Ascending aorta (tissue), 2 donors: ENCODE results near the gene KATNAL1. TPM values are rescaled to one million over a fixed set of nuclear protein-coding genes. Genes with fewer than 3 reads are reported as not detected.

Experiments used
- DNase-seq, 2 donors: peaks; one replicate each; pipeline ENCODE4 v3.0.0-alpha.2; 2019; ENCODE audit warnings: low spot score in 2 of 2
- H3K27ac ChIP-seq, 2 donors: fragments of 200-600 bp; sonication (generic); one replicate each; pipeline ENCODE4 v1.5.1; 2016 to 2017; ENCODE audit warnings: mild to moderate bottlenecking in 1 of 2
- H3K27me3 ChIP-seq: fragments of 200-600 bp; sonication (generic); one replicate; pipeline ENCODE4 v1.5.1; 2017
- H3K36me3 ChIP-seq, 2 donors: fragments of 200-600 bp; sonication (generic); one replicate each; pipeline ENCODE4 v1.5.1; 2016
- H3K4me1 ChIP-seq, 2 donors: fragments of 200-600 bp; sonication (generic); one replicate each; pipeline ENCODE4 v1.5.1; 2016 to 2017; ENCODE audit warnings: mild to moderate bottlenecking in 1 of 2
- H3K4me3 ChIP-seq, 2 donors: fragments of 200-600 bp; sonication (generic); one replicate each; pipeline ENCODE4 v1.5.1; 2016 to 2017; ENCODE audit warnings: mild to moderate bottlenecking in 1 of 2
- H3K9me3 ChIP-seq, 2 donors: fragments of 200-600 bp; sonication (generic); one replicate each; pipeline ENCODE4 v1.5.1; 2016
- CTCF ChIP-seq, 3 experiments: fragments of 200-600 bp in 2 of 3; fragments of 450-650 bp in 1 of 3; sonication (generic) in 2 of 3; IDR thresholded peaks; one replicate each; pipeline ENCODE4 v1.5.1; 2016 to 2019; ENCODE audit warnings: antibody characterized with exemption in 3 of 3, mild to moderate bottlenecking in 1 of 3, moderate library complexity in 1 of 3
- intact Hi-C: fragments of 100-400 bp; cut with DNase I; formaldehyde crosslinking; loops from one replicate; pipeline ENCODE4 v1.15.1; 2023
- total RNA-seq: library from RNA; depleted of rRNA; stranded (reverse); fragments of >200 nt; gene quantifications from one replicate; pipeline ENCODE4 v1.1.0, GENCODE V29; 2016

KATNAL1 gene
- total RNA-seq, 1 donor from 2014 or later, result 13.2 TPM

- TF ChIP-seq CTCF (IDR thresholded peaks at IDR 0.05), result no peak
- DNase-seq, result no peak
- Histone ChIP-seq H3K4me1 (no peaks in the 10 kb centered on the region), H3K4me3 (no peak overlapping the region), H3K27me3 (no peaks in the 10 kb centered on the region), H3K27ac (no peak overlapping the region), H3K36me3 (no peaks in the 10 kb centered on the region), H3K9me3 (no peaks in the 10 kb centered on the region)
- intact Hi-C loops, result no loop called here
These were observed 11.8 kb upstream of the KATNAL1 start for GRCh38 chr13:30319130-30319529.

- TF ChIP-seq CTCF (IDR thresholded peaks at IDR 0.05), result no peak
- peaks cover 0 to 2% of the 10 kb centered on the region in 2 donors for H3K4me1 ChIP-seq
- no peaks in the 10 kb centered on the region for H3K36me3 ChIP-seq
- no peaks in the 10 kb centered on the region for H3K27me3 ChIP-seq
- H3K9me3 ChIP-seq, result no peaks in the 10 kb centered on the region
- H3K4me3 ChIP-seq, result no peak overlapping the region
- intact Hi-C loops, result no loop called here
- H3K27ac ChIP-seq, result no peak overlapping the region
- no peak for DNase-seq
These were observed 10.7 kb upstream of the KATNAL1 start for GRCh38 chr13:30318026-30318425.

GRCh38 chr13:30314562-30314961, 7.2 kb upstream of the KATNAL1 start:
- Histone ChIP-seq H3K27me3 (no peaks in the 10 kb centered on the region), H3K4me3 (no peak overlapping the region), H3K4me1 (peaks cover 0 to 10% of the 10 kb centered on the region in 2 donors), H3K27ac (no peak overlapping the region), H3K9me3 (no peaks in the 10 kb centered on the region), H3K36me3 (no peaks in the 10 kb centered on the region)
- TF ChIP-seq CTCF (IDR thresholded peaks at IDR 0.05), result no peak
- no peak for DNase-seq
- intact Hi-C loops, result loop anchor here (5.0 kb wide), 1 partner anchor 722 kb away; no protein-coding TSS in a partner anchor

- no peak for DNase-seq
- H3K9me3 ChIP-seq, result no peaks in the 10 kb centered on the region
- intact Hi-C loops, result loop anchor here (5.0 kb wide), 1 partner anchor 722 kb away; no protein-coding TSS in a partner anchor
- no peak for TF ChIP-seq CTCF (IDR thresholded peaks at IDR 0.05)
- peaks cover 0 to 10% of the 10 kb centered on the region in 2 donors for H3K4me1 ChIP-seq
- no peak overlapping the region for H3K4me3 ChIP-seq
- no peak overlapping the region for H3K27ac ChIP-seq
- H3K27me3 ChIP-seq, result no peaks in the 10 kb centered on the region
- H3K36me3 ChIP-seq, result no peaks in the 10 kb centered on the region
These were observed 6.7 kb upstream of the KATNAL1 start for GRCh38 chr13:30314069-30314468.

GRCh38 chr13:30313311-30313710, 6.0 kb upstream of the KATNAL1 start:
- no peak for TF ChIP-seq CTCF (IDR thresholded peaks at IDR 0.05)
- intact Hi-C loops, result loop anchor here (5.0 kb wide), 1 partner anchor 721 kb away; no protein-coding TSS in a partner anchor
- no peaks in the 10 kb centered on the region for H3K9me3 ChIP-seq
- H3K4me3 ChIP-seq, result no peak overlapping the region
- no peak for DNase-seq
- H3K27ac ChIP-seq, result no peak overlapping the region
- H3K4me1 ChIP-seq, result peaks cover 0 to 10% of the 10 kb centered on the region in 2 donors
- H3K36me3 ChIP-seq, result no peaks in the 10 kb centered on the region
- H3K27me3 ChIP-seq, result no peaks in the 10 kb centered on the region

- Histone ChIP-seq H3K4me3 (no peak overlapping the region), H3K9me3 (no peaks in the 10 kb centered on the region), H3K4me1 (peaks cover 1 to 10% of the 10 kb centered on the region in 2 donors), H3K36me3 (no peaks in the 10 kb centered on the region), H3K27me3 (no peaks in the 10 kb centered on the region), H3K27ac (no peak overlapping the region)
- no peak for DNase-seq
- TF ChIP-seq CTCF (IDR thresholded peaks at IDR 0.05), result no peak
- intact Hi-C loops, result loop anchor here (5.0 kb wide), 1 partner anchor 721 kb away; no protein-coding TSS in a partner anchor
These were observed 5.6 kb upstream of the KATNAL1 start for GRCh38 chr13:30312904-30313303.
